GM23338 (cell line): ENCODE results near the gene CHD1. TPM values are rescaled to one million over a fixed set of nuclear protein-coding genes. Genes with fewer than 3 reads are reported as not detected.

Experiments used
- ATAC-seq: fragments of 200-7000 bp; cut with Tn5 transposase; 3 replicates; pipeline ENCODE4 v1.9.1; 2020
- DNase-seq: peaks from one replicate; pipeline ENCODE4 v3.0.0-alpha.2; 2015; ENCODE audit warnings: low spot score
- H2AFZ ChIP-seq: fragments of 200-600 bp; sonication (generic); 2 replicates; pipeline ENCODE4 v1.8.0; 2016; ENCODE audit warnings: antibody characterized with exemption, mild to moderate bottlenecking, moderate library complexity
- H3F3A ChIP-seq: fragments of 200-600 bp; sonication (generic); replicated peaks from 2 replicates; pipeline ENCODE4 v1.8.0; 2017; ENCODE audit warnings: antibody characterized with exemption, mixed run types, low read depth
- H3K27ac ChIP-seq: fragments of 200-600 bp; sonication (generic); 2 replicates; pipeline ENCODE4 v1.6.1; 2016; ENCODE audit warnings: low read depth
- H3K27me3 ChIP-seq: fragments of 200-600 bp; sonication (generic); 2 replicates; pipeline ENCODE4 v1.8.0; 2016; ENCODE audit warnings: mild to moderate bottlenecking, mixed run types, moderate library complexity; ENCODE audit not compliant: insufficient read depth
- H3K36me3 ChIP-seq: fragments of 200-600 bp; sonication (generic); 2 replicates; pipeline ENCODE4 v1.8.0; 2016; ENCODE audit warnings: mild to moderate bottlenecking; ENCODE audit not compliant: insufficient read depth
- H3K4me1 ChIP-seq: fragments of 200-600 bp; sonication (generic); 2 replicates; pipeline ENCODE4 v1.8.0; 2016; ENCODE audit warnings: mild to moderate bottlenecking, moderate library complexity; ENCODE audit not compliant: insufficient read depth
- H3K4me2 ChIP-seq: fragments of 200-600 bp; sonication (generic); 2 replicates; pipeline ENCODE4 v1.7.1; 2017; ENCODE audit warnings: mixed run types
- H3K4me3 ChIP-seq: fragments of 200-600 bp; sonication (generic); 2 replicates; pipeline ENCODE4 v1.6.1; 2016; ENCODE audit warnings: mixed run types
- H3K79me2 ChIP-seq: fragments of 200-600 bp; sonication (generic); replicated peaks from 2 replicates; pipeline ENCODE4 v1.8.0; 2017; ENCODE audit warnings: mild to moderate bottlenecking; ENCODE audit not compliant: insufficient read depth
- H3K9me2 ChIP-seq: fragments of 200-600 bp; sonication (generic); 2 replicates; pipeline ENCODE4 v1.8.0; 2017; ENCODE audit not compliant: insufficient read depth
- H4K20me1 ChIP-seq: fragments of 200-600 bp; sonication (generic); replicated peaks from 2 replicates; pipeline ENCODE4 v1.8.0; 2017; ENCODE audit warnings: mild to moderate bottlenecking; ENCODE audit not compliant: insufficient read depth
- H3K27ac Mint-ChIP-seq: 2 replicates; pipeline ENCODE4 v1.8.0; 2020; ENCODE audit warnings: inconsistent platforms, mild to moderate bottlenecking, moderate library complexity, mixed read lengths
- H3K27me3 Mint-ChIP-seq: 3 replicates; pipeline ENCODE4 v1.8.0; 2022; ENCODE audit warnings: low read depth, mild to moderate bottlenecking, moderate library complexity, mixed read lengths, inconsistent platforms; ENCODE audit not compliant: insufficient read depth, poor library complexity
- H3K36me3 Mint-ChIP-seq: 3 replicates; pipeline ENCODE4 v1.8.0; 2021; ENCODE audit warnings: low read depth, mild to moderate bottlenecking, inconsistent platforms, moderate library complexity, mixed read lengths
- H3K4me1 Mint-ChIP-seq: 3 replicates; pipeline ENCODE4 v1.8.0; 2020; ENCODE audit warnings: mild to moderate bottlenecking, inconsistent platforms, mixed read lengths
- H3K4me3 Mint-ChIP-seq: 3 replicates; pipeline ENCODE4 v1.8.0; 2021; ENCODE audit warnings: moderate library complexity, mild to moderate bottlenecking, inconsistent platforms, mixed read lengths
- H3K9me3 Mint-ChIP-seq: 3 replicates; pipeline ENCODE4 v1.8.0; 2020; ENCODE audit warnings: moderate library complexity, mild to moderate bottlenecking, inconsistent platforms, mixed read lengths
- CREB1 ChIP-seq: fragments of 250-450 bp; sonication (Bioruptor Pico); IDR thresholded peaks from 2 replicates; pipeline ENCODE4 v1.5.0; 2020; ENCODE audit warnings: low read depth, mild to moderate bottlenecking, moderate library complexity
- EZH2 ChIP-seq: fragments of 200-600 bp; sonication (generic); IDR thresholded peaks from one replicate; pipeline ENCODE4 v1.8.0; 2017; ENCODE audit warnings: antibody characterized with exemption, mild to moderate bottlenecking, low read depth; ENCODE audit not compliant: unreplicated experiment
- EZH2phosphoT487 ChIP-seq: fragments of 200-600 bp; sonication (generic); IDR thresholded peaks from one replicate; pipeline ENCODE4 v1.8.1; 2018; ENCODE audit warnings: antibody characterized with exemption; ENCODE audit not compliant: unreplicated experiment
- JUNB ChIP-seq: IDR thresholded peaks from one replicate; pipeline ENCODE4 v1.6.1; 2016; ENCODE audit warnings: antibody characterized with exemption; ENCODE audit not compliant: unreplicated experiment
- NANOG ChIP-seq: IDR thresholded peaks from 2 replicates; pipeline ENCODE4 v1.6.1; 2016; ENCODE audit warnings: antibody characterized with exemption, borderline replicate concordance
- POLR2AphosphoS5 ChIP-seq: IDR thresholded peaks from 2 replicates; pipeline ENCODE4 v1.6.1; 2016; ENCODE audit warnings: antibody characterized with exemption, low read depth
- STAT1 ChIP-seq: IDR thresholded peaks from one replicate; pipeline ENCODE4 v1.6.1; 2016; ENCODE audit warnings: antibody characterized with exemption; ENCODE audit not compliant: unreplicated experiment
- ZNF114 ChIP-seq: fragments of 250-450 bp; sonication (Bioruptor Pico); IDR thresholded peaks from 2 replicates; pipeline ENCODE4 v1.5.0; 2020; ENCODE audit warnings: mild to moderate bottlenecking, moderate library complexity
- ZNF331 ChIP-seq: fragments of 250-450 bp; sonication (Bioruptor Pico); IDR thresholded peaks from 2 replicates; pipeline ENCODE4 v1.5.0; 2020; ENCODE audit warnings: low read depth, mild to moderate bottlenecking, moderate library complexity
- polyA plus RNA-seq: library from polyadenylated mRNA; unstranded; fragments of >200 nt; fragmentation: Nextera tagmentation; extraction: Ambion mirVana; gene quantifications from 2 replicates; pipeline ENCODE4 v1.2.1, GENCODE V29; 2016
- total RNA-seq: library from RNA; depleted of rRNA; stranded (reverse); fragments of >200 nt; shearing (Covaris generic); gene quantifications from 2 replicates; pipeline ENCODE4 v1.2.3, GENCODE V29; 2014
- TF ChIP-seq, protein P1 (sequence below): fragments of 250-450 bp; sonication (Bioruptor Pico); IDR thresholded peaks from 2 replicates; pipeline ENCODE4 v1.5.0; 2020; ENCODE audit warnings: mild to moderate bottlenecking, moderate library complexity
- TF ChIP-seq, protein P2 (sequence below): IDR thresholded peaks from 2 replicates; pipeline ENCODE4 v1.6.1; 2016; ENCODE audit warnings: antibody characterized with exemption
- TF ChIP-seq, protein P3 (sequence below), 2 experiments: fragments of 200-600 bp in 1 of 2; sonication (generic) in 1 of 2; conservative IDR thresholded peaks; 2 replicates each; pipeline versions ENCODE4 v1.5.1 to v1.6.1; 2016 to 2017; ENCODE audit warnings: antibody characterized with exemption in 2 of 2, low read depth in 2 of 2, mild to moderate bottlenecking in 2 of 2, moderate library complexity in 1 of 2
- TF ChIP-seq, protein P4 (sequence below): IDR thresholded peaks from one replicate; pipeline ENCODE4 v1.6.1; 2018; ENCODE audit warnings: antibody characterized with exemption; ENCODE audit not compliant: unreplicated experiment

Gene CHD1
- total and polyA plus RNA-seq, 2 experiments from 2014 or later, result 36.4 to 75.6 TPM

DNA sequence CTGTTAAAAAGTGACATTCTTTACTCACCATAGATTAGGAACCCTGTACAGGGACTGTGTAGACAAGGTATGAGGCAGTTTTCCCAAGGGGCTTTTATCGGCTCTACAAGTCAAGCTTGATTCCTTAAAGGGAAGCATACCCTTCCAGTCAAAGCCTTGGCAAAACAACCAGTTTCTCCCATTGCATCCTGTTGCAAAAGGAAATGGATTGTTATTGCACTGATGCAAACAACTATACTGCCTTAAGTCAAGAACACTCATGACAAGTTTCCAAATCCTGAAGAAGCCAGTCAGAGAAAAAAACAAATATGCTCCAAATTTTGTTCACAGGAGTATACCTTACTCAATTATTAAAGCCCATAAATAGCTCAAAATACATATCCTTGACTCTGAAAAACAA is 87.9 kb downstream of the CHD1 start:
- DNase-seq, result no peak
- no peak overlapping the region for H3K27ac Mint-ChIP-seq
- no peak for ATAC-seq

More for the DNA sequence above, 87.9 kb downstream of the CHD1 start:
- Mint-ChIP-seq H3K27me3 (no peaks in the 10 kb centered on the region), H3K4me1 (no peaks in the 10 kb centered on the region), H3K36me3 (peaks cover 32% of the 10 kb centered on the region), H3K9me3 (peaks cover 39% of the 10 kb centered on the region), H3K4me3 (no peak overlapping the region)
- Histone ChIP-seq H3K4me3 (no peak overlapping the region), H3K9me2 (peaks cover 5% of the 10 kb centered on the region; the same call in 1 of the 2 replicates), H3K4me1 (no peaks in the 10 kb centered on the region), H2AFZ (no peak overlapping the region), H3K27ac (no peak overlapping the region), H3K79me2 (no peaks in the 10 kb centered on the region), H3K4me2 (no peak overlapping the region), H3F3A (no peaks in the 10 kb centered on the region; the same call in 1 of the 2 replicates), H3K27me3 (no peaks in the 10 kb centered on the region), H4K20me1 (no peaks in the 10 kb centered on the region), H3K36me3 (peaks cover 27% of the 10 kb centered on the region)
- TF ChIP-seq POLR2AphosphoS5, result no peak
- no peak for TF ChIP-seq NANOG
- no peak for TF ChIP-seq ZNF331 (CRISPR knock-in tag)
- no peak for TF ChIP-seq CREB1 (CRISPR knock-in tag)
- TF ChIP-seq EZH2phosphoT487, result no peak
- TF ChIP-seq, protein P1, sequence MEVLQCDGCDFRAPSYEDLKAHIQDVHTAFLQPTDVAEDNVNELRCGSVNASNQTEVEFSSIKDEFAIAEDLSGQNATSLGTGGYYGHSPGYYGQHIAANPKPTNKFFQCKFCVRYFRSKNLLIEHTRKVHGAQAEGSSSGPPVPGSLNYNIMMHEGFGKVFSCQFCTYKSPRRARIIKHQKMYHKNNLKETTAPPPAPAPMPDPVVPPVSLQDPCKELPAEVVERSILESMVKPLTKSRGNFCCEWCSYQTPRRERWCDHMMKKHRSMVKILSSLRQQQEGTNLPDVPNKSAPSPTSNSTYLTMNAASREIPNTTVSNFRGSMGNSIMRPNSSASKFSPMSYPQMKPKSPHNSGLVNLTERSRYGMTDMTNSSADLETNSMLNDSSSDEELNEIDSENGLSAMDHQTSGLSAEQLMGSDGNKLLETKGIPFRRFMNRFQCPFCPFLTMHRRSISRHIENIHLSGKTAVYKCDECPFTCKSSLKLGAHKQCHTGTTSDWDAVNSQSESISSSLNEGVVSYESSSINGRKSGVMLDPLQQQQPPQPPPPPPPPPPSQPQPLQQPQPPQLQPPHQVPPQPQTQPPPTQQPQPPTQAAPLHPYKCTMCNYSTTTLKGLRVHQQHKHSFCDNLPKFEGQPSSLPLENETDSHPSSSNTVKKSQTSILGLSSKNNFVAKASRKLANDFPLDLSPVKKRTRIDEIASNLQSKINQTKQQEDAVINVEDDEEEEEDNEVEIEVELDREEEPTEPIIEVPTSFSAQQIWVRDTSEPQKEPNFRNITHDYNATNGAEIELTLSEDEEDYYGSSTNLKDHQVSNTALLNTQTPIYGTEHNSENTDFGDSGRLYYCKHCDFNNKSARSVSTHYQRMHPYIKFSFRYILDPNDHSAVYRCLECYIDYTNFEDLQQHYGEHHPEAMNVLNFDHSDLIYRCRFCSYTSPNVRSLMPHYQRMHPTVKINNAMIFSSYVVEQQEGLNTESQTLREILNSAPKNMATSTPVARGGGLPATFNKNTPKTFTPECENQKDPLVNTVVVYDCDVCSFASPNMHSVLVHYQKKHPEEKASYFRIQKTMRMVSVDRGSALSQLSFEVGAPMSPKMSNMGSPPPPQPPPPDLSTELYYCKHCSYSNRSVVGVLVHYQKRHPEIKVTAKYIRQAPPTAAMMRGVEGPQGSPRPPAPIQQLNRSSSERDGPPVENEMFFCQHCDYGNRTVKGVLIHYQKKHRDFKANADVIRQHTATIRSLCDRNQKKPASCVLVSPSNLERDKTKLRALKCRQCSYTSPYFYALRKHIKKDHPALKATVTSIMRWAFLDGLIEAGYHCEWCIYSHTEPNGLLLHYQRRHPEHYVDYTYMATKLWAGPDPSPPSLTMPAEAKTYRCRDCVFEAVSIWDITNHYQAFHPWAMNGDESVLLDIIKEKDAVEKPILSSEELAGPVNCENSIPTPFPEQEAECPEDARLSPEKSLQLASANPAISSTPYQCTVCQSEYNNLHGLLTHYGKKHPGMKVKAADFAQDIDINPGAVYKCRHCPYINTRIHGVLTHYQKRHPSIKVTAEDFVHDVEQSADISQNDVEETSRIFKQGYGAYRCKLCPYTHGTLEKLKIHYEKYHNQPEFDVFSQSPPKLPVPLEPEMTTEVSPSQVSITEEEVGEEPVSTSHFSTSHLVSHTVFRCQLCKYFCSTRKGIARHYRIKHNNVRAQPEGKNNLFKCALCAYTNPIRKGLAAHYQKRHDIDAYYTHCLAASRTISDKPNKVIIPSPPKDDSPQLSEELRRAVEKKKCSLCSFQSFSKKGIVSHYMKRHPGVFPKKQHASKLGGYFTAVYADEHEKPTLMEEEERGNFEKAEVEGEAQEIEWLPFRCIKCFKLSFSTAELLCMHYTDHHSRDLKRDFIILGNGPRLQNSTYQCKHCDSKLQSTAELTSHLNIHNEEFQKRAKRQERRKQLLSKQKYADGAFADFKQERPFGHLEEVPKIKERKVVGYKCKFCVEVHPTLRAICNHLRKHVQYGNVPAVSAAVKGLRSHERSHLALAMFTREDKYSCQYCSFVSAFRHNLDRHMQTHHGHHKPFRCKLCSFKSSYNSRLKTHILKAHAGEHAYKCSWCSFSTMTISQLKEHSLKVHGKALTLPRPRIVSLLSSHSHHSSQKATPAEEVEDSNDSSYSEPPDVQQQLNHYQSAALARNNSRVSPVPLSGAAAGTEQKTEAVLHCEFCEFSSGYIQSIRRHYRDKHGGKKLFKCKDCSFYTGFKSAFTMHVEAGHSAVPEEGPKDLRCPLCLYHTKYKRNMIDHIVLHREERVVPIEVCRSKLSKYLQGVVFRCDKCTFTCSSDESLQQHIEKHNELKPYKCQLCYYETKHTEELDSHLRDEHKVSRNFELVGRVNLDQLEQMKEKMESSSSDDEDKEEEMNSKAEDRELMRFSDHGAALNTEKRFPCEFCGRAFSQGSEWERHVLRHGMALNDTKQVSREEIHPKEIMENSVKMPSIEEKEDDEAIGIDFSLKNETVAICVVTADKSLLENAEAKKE, result no peak
- TF ChIP-seq ZNF114 (CRISPR knock-in tag), result no peak
- TF ChIP-seq, protein P2, sequence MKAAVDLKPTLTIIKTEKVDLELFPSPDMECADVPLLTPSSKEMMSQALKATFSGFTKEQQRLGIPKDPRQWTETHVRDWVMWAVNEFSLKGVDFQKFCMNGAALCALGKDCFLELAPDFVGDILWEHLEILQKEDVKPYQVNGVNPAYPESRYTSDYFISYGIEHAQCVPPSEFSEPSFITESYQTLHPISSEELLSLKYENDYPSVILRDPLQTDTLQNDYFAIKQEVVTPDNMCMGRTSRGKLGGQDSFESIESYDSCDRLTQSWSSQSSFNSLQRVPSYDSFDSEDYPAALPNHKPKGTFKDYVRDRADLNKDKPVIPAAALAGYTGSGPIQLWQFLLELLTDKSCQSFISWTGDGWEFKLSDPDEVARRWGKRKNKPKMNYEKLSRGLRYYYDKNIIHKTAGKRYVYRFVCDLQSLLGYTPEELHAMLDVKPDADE, result no peak
- TF ChIP-seq, protein P3, sequence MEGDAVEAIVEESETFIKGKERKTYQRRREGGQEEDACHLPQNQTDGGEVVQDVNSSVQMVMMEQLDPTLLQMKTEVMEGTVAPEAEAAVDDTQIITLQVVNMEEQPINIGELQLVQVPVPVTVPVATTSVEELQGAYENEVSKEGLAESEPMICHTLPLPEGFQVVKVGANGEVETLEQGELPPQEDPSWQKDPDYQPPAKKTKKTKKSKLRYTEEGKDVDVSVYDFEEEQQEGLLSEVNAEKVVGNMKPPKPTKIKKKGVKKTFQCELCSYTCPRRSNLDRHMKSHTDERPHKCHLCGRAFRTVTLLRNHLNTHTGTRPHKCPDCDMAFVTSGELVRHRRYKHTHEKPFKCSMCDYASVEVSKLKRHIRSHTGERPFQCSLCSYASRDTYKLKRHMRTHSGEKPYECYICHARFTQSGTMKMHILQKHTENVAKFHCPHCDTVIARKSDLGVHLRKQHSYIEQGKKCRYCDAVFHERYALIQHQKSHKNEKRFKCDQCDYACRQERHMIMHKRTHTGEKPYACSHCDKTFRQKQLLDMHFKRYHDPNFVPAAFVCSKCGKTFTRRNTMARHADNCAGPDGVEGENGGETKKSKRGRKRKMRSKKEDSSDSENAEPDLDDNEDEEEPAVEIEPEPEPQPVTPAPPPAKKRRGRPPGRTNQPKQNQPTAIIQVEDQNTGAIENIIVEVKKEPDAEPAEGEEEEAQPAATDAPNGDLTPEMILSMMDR (conservative IDR thresholded peaks at IDR 0.05; ENCODE audit: low read depth in 2 of 2), result no peak
- no peak for TF ChIP-seq EZH2
- TF ChIP-seq, protein P4, sequence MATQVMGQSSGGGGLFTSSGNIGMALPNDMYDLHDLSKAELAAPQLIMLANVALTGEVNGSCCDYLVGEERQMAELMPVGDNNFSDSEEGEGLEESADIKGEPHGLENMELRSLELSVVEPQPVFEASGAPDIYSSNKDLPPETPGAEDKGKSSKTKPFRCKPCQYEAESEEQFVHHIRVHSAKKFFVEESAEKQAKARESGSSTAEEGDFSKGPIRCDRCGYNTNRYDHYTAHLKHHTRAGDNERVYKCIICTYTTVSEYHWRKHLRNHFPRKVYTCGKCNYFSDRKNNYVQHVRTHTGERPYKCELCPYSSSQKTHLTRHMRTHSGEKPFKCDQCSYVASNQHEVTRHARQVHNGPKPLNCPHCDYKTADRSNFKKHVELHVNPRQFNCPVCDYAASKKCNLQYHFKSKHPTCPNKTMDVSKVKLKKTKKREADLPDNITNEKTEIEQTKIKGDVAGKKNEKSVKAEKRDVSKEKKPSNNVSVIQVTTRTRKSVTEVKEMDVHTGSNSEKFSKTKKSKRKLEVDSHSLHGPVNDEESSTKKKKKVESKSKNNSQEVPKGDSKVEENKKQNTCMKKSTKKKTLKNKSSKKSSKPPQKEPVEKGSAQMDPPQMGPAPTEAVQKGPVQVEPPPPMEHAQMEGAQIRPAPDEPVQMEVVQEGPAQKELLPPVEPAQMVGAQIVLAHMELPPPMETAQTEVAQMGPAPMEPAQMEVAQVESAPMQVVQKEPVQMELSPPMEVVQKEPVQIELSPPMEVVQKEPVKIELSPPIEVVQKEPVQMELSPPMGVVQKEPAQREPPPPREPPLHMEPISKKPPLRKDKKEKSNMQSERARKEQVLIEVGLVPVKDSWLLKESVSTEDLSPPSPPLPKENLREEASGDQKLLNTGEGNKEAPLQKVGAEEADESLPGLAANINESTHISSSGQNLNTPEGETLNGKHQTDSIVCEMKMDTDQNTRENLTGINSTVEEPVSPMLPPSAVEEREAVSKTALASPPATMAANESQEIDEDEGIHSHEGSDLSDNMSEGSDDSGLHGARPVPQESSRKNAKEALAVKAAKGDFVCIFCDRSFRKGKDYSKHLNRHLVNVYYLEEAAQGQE, result no peak
- no peak for TF ChIP-seq JUNB
- TF ChIP-seq STAT1, result no peak
